Measurements from ENCODE around the gene TSPAN16.
"Not testable (repeated sequence)": the region's sequence is repeated elsewhere in the genome, so short reads cannot be mapped to it uniquely, and the experiment has no call there.

TSPAN16 gene

DNA sequence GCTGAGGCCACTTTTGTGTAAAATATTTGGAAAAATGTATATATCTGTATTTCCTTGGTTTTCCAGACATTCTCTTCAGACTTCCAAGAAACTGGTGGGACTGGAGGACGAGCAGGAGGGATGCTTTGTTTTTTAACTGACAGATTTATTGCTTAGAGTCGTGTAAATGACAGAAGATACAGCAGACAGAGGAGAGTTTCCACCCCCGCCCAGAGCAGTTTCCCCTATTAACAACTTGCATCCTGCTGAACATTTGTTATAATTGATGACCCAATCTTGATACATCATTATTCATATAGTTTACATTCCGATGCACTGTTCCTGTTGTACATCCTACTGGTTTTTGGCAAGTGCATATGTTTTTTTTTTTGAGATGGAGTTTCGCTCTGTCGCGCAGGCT lies 26.6 kb upstream of the TSPAN16 start:
- no peak for DNase-seq

DNA sequence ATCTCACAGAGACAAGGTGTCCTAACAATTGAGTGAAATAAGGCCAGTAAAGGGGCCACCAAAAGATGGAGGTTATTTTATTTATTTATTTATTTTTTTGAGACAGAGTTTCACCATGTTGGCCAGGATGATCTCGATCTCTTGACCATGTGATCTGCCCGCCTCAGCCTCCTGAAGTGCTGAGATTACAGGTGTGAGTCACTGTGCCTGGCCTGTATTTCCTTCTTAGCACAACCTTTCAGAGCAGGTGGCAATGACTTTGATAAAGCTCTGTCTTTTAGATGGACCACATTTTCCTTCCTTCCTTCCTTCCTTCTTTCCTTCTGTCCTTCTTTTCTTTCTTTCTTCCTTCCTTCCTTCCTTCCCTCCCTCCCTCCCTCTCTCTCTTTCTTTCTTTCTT lies 22.7 kb upstream of the TSPAN16 start:
- DNase-seq = no peak

DNA sequence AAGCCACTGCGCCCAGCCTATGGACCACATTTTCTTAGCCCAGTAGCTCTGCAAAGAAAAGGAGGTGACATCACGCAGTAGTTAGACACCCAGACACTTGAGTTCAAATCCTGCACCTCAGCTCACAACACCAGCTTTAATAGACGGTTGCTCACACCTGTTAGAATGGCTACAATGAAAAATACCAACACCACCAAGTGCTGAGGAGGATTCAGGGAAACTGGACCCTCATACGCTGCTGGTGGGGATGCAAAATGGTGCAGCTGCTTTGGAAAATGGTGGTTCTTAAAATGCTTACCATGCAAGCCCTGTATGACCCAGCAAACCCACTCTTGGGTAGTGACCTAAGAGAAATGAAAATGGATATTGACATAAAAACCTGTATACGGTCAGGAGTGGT lies 22.0 kb upstream of the TSPAN16 start:
- DNase-seq = no peak

DNA sequence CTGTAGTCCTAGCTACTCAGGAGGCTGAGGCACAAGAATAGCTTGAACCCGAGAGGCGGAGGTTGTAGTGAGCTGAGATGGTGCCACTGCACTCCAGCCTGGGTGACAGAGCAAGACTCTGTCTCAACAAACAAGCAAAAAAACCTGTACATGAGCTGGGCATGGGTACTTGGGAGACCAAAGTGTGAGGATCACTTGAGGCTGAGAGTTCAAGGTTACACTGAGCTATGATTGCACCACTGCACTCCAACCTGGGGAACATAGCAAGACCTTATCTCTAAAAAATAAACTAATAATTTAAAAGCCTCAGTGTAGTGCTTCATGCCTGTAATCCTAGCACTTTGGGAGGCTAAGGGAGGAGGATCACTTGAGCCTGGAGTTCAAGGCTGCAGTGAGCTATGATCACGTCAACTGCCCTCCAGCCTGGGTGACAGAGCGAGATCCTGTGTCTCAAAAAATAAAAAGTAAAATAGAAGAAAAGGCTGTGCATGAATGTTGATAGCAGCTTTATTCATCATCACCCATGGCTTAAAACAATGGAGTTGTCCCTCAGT lies 21.4 kb upstream of the TSPAN16 start:
- no peak for DNase-seq

DNA sequence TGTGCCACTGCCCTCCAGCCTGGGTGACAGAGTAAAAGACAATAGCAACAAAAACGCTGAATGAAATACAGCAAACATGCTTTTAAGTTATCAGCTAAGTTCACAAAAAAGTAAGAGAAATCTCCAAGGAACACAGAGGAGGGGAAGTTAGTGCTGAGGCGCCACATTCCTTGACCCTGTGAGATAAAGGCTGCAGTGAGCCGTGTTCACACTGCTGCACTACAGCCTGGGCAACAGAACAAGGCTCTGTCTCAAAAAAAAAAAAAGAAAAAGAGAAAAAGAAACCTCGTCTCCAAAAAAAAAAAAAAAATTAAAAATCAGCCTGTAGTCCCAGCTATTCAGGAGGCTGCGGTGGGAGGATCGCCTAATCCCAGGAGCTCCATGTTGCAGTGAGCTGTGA lies 17.3 kb upstream of the TSPAN16 start:
- no peak for DNase-seq

DNA sequence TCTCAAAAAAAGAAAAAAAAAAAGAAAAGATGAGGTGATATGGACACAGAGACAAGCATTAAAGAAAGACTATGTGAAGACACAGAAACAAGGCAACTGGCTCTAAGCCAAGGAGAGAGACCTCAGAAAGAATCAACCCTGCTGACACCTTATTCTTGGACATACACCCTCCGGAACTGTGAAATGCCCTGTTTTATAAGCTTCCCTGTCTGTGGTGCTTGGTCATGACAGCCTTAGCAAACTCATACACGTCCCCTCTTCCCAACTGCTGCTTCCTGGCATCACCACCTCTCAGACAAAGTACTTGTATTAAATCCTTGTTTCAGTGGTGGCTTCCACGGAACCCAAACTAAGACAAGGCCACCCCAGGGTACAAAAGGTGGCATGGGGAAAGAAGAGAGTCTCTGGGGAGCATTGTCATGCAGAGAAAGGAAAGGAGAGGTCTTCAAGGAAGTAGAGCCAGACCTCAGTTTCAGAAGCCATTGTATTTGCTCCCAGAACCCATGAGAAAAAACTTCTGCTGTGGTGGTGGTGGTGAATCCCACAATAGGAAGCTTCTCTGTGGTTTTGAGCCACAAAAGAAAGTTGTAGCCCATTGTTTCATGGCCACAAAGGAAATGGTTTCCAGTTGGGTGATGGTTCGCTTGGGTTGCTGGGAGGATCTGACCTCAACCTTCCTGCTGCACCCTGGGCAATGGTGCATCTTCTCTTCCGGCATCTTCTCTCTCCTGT lies 16.3 kb upstream of the TSPAN16 start:
- DNase-seq = no peak

DNA sequence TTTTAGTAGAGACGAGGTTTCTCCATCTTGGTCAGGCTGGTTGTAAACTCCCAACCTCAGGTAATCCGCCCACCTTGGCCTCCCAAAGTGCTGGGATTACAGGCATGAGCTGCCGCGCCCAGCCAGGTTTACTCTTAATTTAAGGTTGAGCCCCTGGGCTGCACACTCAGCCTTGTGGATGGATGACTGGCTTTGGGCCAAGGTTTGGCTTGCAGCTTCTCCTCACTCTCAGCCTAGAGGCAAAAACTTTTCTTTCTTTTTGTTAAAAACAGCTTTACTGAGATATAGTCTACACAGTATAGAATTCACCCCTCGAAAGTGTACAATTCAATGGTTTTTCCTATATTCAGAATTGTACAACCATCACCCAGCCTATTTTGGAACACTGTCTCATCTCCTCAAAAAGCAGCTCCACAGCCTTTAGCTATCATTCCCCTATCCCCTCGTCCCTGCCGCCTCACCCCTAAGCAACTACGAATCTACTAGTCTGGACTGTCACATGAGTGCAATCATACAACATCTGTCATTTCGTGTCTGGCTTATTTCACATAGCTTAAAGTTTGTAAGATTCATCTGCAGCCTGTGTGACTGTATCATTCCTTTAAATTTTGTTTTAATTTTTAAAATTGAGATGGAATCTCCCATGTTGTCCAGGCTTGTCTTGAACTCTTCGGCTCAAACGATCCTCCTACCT lies 14.5 kb upstream of the TSPAN16 start:
- no peak for DNase-seq

DNA sequence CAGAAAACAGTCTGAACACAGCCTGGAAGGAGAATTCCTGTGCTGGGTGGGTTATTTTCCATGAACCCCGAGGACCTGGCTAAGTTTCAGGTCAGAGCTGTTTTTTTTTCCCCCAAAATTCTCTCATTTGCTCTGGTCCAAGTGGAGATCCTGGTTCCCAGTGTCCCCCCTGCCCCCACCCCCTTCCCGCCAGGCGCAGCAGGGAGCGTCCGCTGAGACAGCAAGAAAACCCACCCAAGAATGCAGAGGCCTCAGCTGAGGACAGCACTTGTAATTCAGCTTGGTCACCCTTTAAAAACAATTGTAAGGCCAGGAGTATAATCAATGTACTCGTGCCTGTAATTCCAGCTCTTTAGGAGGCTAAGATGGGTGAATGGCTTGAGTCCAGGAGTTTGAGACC lies 11.4 kb upstream of the TSPAN16 start:
- no peak for DNase-seq

DNA sequence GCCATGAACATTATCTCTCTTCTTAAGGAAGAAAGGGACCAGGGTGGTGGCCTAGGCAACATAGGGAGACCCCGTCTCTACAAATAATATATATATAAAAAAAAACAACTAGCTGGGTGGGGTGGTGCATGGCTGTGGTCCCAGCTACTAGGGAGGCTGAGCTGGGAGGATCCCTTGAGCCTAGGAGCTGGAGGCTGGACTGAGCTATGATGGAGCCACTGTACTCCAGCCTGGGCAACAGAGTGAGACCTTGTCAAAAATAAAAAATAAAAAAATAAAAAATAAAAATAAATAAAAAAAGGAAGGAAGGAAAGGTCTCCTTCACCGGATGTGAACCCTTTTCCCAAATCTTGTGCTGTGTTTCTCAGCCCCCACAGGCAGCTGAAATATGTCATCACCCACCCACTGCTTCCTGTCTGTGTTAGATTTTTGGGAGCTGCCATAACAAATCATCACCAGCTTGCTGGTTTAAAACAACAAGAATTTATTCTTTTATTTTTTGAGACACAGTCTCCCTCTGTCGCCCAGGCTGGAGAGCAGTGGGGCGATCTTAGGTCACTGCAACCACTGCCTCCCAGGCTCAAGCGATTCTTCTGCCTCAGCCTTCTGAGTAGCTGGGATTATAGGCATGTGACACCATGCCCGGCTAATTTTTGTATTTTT lies 9.5 kb upstream of the TSPAN16 start:
- DNase-seq = no peak

DNA sequence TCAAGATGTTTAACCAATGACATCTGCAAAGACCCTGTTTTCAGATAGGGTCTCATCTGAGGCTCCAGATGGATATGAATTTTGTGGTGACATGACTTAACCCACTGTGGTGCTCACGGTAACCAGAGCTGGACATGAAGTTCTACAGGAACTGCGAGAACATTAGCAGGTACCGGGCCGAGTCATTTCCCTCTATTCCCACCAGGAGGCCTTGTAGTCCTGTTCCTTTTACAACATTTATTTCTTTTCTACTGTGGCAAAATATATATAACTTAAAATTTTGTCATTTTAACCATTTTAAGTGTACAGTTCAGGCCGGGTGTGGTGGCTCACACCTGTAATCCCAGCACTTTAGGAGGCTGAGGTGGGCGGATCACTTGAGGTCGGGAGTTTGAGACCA lies 7.6 kb upstream of the TSPAN16 start:
- no peak for DNase-seq

DNA sequence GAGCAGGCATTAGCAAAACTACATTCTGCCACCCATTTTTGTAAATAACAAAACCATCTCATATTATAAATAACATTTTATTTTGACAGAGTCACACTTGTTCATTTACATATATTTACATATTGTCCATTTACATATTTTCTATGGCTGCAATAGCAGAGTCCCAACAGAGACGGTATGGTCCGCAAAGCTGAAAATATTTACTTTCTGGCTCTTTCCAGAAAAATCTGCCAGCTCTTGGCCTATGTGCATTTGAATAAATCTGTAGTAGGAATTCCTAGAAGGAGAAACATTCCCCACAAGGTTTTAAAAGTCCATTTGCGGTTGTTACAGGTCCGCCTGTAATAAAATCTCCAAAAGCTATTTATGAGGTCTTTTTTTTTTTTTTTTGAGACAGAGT lies 5.7 kb upstream of the TSPAN16 start:
- DNase-seq = no peak

DNA sequence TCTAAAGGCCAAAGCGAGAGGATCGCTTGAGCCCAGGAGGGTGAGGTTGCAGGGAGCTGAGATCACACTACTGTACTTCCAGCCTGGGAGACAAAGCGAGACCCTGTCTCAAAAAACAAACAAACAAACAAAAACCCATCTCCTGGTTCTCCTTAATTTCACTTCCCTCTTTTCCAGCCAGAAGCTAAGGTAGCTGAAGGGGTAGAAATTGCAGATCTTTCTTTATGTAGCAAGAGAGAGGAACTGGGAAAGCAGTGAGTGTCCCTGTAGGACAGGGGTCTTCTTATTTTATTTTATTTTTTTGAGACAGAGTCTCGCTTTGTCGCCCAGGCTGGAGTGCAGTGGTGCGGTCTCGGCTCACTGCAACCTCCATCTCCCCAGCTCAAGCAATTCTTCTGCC lies 4.5 kb upstream of the TSPAN16 start:
- DNase-seq = no peak

DNA sequence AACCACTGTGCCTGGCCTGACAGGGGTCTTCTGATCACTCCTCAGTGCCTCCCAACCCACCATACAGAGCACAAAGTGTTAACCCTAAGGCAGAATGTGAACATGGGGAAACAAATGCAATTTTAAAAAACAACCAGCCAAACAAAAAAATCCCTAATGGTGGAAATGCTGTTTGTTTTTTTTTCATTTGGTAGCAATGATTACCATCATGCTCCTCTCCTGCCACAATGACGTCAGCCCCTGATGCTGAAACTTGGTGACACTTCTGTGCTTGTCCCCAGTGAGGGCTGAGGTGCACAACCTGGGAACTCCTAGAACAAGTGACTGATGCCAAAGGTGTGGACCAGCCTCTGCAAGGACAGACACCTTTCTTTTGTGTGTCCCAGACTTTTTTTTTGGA lies 4.0 kb upstream of the TSPAN16 start:
- DNase-seq = no peak

DNA sequence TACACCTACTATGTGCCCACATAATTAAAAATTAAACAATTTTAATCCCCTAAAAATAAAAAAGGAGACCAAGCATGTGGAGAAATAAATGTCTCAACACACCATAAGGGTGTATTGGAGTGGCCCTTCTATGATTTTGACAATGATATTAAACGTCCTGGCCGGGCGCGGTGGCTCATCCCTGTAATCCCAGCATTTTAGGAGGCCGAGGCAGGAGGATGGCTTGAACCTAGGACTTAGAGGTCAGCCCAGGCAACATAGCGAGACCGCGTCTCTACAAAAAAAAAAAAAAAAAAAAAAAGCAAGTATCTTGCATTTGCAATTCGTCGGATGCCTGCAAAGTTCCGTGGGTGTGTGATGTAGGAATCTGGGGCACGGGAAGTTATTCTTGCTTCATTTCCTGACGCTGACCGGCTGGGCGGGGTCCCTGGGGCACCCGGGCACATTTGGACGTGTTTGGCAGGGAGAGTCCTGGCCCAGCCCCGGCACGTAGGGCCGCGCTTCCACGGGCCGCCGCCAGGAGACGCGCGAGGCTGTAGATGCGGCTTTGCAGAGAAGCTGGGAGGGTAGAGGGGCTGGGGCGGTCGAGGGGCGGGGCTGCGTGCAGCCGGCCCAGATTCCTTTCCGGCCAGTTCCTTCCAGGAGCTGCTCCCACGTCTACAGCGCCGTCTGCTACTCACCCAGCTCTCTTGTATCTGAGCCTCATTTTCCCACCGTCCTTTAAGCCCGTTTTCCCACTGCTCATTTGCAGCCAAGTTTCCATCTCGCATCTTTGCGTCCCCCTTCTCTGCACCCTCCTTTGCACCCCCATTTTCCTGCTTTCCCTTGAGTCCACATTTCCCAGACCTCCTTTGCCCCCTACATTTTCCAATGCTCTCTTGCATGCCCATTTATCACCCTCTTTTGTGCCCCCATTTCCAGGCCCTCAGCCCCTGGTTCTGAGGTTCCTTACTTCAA lies 2.2 kb upstream of the TSPAN16 start:
- peak; percentile 66 for DNase-seq

DNA sequence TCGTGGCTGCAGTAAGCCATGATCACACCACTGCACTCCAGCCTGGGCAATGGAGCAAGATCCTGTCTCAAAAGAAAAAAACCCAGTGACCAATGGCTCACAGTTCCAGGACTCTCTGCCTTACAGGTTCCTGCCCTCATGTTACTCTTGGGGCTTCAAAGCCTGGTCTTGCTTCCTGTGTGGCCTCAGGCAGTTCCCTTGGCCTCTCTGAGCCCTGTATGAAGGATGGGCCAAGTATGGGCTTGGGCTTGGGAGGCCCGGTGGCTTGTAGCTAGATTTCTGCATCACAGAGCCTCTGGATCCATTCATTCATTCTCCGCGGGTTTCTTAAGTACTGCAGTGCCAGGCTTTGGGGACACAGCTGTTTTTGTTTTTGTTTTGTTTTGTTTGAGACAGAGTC lies 780 bp upstream of the TSPAN16 start:
- DNase-seq = no peak

DNA sequence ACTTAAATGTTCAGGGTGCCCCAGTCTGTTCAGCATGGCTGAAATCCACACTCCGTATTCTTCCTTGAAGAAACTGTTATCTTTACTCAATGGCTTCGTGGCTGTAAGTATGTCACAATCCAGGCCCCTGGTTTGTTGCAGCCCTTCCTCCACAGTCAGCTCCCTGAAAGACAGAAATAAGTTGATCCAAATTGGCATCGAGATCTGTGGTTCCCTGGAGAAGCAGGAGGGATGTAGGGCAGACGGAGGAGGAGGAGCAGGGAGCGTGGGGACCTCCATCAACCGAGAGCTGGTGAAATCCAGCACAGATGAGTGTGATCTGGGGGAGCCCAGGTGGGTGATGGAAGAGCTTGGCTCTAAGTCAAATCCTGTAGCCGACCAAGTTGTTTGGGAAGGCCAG lies 304 bp downstream of the TSPAN16 start:
- DNase-seq = no peak

DNA sequence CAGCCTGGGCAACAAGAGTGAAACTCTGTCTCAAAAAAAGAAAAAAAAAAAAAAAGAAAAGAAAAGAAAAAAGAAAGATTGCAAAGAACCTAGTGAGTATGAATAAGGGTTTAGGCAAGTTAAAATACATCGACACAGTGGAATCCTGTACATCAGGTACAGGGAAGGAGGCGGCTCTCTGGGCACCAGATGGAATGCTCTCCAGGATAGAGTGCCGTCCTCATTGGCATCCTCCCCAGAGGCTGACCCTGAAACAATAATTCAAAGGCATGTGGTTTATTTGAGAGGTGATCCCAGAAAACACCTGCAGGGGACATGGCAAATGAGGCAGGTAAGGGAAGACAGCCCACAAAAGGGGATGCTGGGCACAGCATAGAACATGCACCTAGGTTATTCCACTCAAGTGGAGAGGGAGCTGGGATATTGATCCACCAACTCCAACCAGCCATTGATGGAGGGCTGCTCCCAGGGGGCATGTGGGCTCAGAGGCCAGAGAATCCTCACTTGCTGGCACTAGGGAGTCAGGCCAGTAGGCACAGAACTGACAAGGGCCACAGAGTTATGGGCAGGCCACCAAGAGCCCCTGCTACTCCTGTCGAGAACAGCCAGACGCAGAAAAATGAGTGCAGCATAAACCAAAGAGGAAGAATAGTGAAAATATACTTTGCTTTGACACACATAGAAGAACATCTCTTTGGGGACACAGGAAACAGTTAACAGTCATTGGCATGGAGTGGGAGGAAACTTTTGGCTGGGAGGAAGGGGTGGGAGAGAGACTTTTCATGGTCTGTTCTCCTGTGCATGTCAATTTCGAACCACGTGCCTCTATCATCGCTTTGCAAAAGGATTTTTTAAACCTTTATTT lies 4.2 kb downstream of the TSPAN16 start:
- no peak for DNase-seq

DNA sequence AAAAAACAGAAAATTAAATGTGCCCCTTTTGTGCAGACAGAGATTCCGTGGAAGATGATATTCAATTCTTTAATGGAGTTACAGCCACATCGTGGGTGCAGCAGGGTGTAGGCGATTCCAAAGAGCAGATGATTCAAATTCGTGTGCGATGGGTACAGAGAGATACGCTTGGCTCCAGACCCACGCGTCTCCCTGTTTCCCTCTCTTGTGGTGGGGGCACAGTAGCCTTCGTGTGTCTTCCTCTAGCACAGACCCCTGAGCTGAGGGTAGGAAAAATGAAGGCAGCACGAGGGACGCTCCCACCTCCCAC lies 4.8 kb downstream of the TSPAN16 start:
- no peak for DNase-seq

DNA sequence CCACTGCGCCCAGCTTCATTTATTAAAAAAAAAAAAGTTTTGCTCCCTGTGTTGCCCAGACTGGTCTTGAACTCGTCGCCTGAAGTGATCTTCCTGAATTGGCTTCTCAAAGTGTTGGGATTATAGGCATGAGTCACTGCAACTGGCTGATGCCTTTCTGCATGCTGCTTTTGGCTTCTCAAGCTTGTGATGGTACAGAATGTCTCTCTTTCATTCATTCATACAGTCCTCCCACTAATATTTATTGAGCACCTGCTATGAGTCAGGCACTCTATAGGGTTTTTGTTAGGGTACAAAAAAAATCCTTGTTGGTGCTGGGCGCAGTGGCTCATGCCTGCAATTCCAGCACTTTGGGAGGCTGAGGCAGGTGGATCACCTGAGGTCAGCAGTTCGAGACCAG lies 9.0 kb downstream of the TSPAN16 start:
- DNase-seq = no peak

DNA sequence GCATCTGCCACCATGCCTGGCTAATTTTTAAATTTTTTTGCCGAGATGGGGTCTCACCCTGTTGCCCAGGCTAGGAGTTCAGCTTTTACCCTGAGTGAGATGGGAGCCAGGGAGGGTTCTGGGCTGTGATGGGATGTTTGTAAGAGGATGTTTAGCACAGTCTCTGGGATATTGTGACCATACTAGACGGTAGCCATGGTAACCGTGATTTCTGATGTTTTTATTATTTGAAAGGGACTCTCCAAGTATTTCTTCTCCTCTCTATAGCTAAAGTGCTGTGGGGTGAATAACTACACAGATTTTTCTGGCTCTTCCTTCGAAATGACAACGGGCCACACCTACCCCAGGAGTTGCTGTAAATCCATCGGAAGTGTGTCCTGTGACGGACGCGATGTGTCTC lies 10.4 kb downstream of the TSPAN16 start:
- no peak for DNase-seq

DNA sequence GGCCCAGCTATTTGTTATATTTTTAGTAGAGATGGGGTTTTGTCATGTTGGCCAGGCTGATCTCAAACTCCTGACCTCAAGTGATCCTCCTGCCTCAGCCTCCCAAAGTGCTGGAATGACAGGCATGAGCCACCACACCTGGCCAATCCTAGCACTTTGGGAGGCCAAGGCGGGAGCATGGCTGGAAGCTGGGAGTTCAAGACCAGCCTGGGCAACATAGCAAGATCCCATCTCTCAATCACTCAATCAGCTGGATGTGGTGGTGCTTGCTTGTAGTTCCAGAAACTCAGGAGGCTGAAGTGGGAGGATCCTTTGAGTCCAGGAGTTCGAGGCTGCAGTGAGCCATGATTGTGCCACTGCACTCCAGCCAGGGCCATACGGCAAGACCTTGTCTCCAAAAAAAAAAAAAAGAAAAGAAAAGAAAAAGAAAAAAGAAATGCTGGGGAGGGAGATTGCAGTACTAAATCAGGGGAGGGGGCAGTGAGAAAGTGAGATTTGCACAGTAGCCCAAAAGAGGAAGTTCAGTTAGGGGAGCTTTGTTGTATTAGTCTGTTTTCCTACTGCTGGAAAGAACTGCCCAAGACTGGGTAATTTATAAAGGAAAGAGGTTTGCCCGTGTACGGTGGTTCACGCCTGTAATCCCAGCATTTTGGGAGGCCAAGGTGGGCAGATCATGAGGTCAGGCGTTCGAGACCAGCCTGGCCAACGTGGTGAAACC lies 24.5 kb downstream of the TSPAN16 start:
- not testable (repeated sequence) for DNase-seq
